HEK293T (cell line): ENCODE measurements around the gene SLC25A38.

Experiments
- ARNT ChIP-seq: fragments of 450-650 bp; IDR thresholded peaks from 2 replicates; pipeline ENCODE4 v1.6.1; 2017; ENCODE audit warnings: mild to moderate bottlenecking
- BHLHE40 ChIP-seq: fragments of 450-650 bp; IDR thresholded peaks from 2 replicates; pipeline ENCODE4 v1.6.1; 2016; ENCODE audit warnings: mild to moderate bottlenecking, moderate library complexity, borderline replicate concordance
- CTBP1 ChIP-seq: fragments of 450-650 bp; IDR thresholded peaks from 2 replicates; pipeline ENCODE4 v1.6.1; 2016; ENCODE audit warnings: borderline replicate concordance
- ELF4 ChIP-seq: fragments of 450-650 bp; IDR thresholded peaks from 2 replicates; pipeline ENCODE4 v1.6.1; 2017; ENCODE audit warnings: antibody characterized with exemption
- FOXA1 ChIP-seq: fragments of 450-650 bp; IDR thresholded peaks from 2 replicates; pipeline ENCODE4 v1.6.1; 2016; ENCODE audit warnings: mild to moderate bottlenecking
- FOXK2 ChIP-seq: fragments of 450-650 bp; IDR thresholded peaks from 2 replicates; pipeline ENCODE4 v1.6.1; 2016; ENCODE audit warnings: mild to moderate bottlenecking
- FOXM1 ChIP-seq: fragments of 450-650 bp; IDR thresholded peaks from 2 replicates; pipeline ENCODE4 v1.6.1; 2017; ENCODE audit warnings: mild to moderate bottlenecking, borderline replicate concordance
- HDGF ChIP-seq: fragments of 450-650 bp; IDR thresholded peaks from 2 replicates; pipeline ENCODE4 v1.6.1; 2017; ENCODE audit warnings: antibody characterized with exemption, borderline replicate concordance
- NFRKB ChIP-seq: fragments of 450-650 bp; IDR thresholded peaks from 2 replicates; pipeline ENCODE4 v1.6.1; 2016; ENCODE audit warnings: mild to moderate bottlenecking, moderate library complexity
- SP1 ChIP-seq: fragments of 450-650 bp; IDR thresholded peaks from 2 replicates; pipeline ENCODE4 v1.6.1; 2017
- SUZ12 ChIP-seq: fragments of 450-650 bp; IDR thresholded peaks from 2 replicates; pipeline ENCODE4 v1.6.1; 2016; ENCODE audit warnings: mild to moderate bottlenecking
- TARDBP ChIP-seq: fragments of 450-650 bp; IDR thresholded peaks from 2 replicates; pipeline ENCODE4 v1.6.1; 2016
- ZNF384 ChIP-seq: fragments of 450-650 bp; IDR thresholded peaks from 2 replicates; pipeline ENCODE4 v1.6.1; 2016

GRCh38 chr3:39408493-39409372 is 25.6 kb downstream of the SLC25A38 start:
- TF ChIP-seq FOXA1 = no peak
- no peak for TF ChIP-seq TARDBP
- TF ChIP-seq FOXM1 = no peak
- peak; percentile 43; the same call in 1 of the 2 replicates for TF ChIP-seq ZNF384
- TF ChIP-seq FOXK2 = no peak
- no peak for TF ChIP-seq ELF4
- TF ChIP-seq SUZ12 = no peak
- TF ChIP-seq ARNT = no peak
- no peak for TF ChIP-seq SP1
- no peak for TF ChIP-seq NFRKB
- TF ChIP-seq CTBP1 = no peak
- no peak for TF ChIP-seq BHLHE40
- no peak for TF ChIP-seq HDGF
